Stimulated activated memory B cell treated with anti-CD40 and anti-IgM and Interleukin-4, amounts not matched to agents 10 μg/mL and 1 μg/mL and 100 μg/mL, for 72 hours (primary cell): ENCODE data around the gene CAMK1D.

Source experiments
- ATAC-seq: fragments of 150-1000 bp; cut with Tn5 transposase; 2 replicates; pipeline ENCODE4 v1.10.0; 2021
- H3K27ac Mint-ChIP-seq: one replicate; pipeline ENCODE4 v1.8.0; 2022; ENCODE audit warnings: mild to moderate bottlenecking, mixed read lengths
- H3K27me3 Mint-ChIP-seq: one replicate; pipeline ENCODE4 v1.8.0; 2022; ENCODE audit warnings: mixed read lengths
- H3K36me3 Mint-ChIP-seq: one replicate; pipeline ENCODE4 v1.8.0; 2022; ENCODE audit warnings: mixed read lengths
- H3K4me1 Mint-ChIP-seq: one replicate; pipeline ENCODE4 v1.8.0; 2022; ENCODE audit warnings: mixed read lengths
- H3K4me3 Mint-ChIP-seq: one replicate; pipeline ENCODE4 v1.8.0; 2022; ENCODE audit warnings: mild to moderate bottlenecking, moderate library complexity, mixed read lengths
- H3K9me3 Mint-ChIP-seq: one replicate; pipeline ENCODE4 v1.8.0; 2022; ENCODE audit warnings: mixed read lengths

CAMK1D gene

DNA sequence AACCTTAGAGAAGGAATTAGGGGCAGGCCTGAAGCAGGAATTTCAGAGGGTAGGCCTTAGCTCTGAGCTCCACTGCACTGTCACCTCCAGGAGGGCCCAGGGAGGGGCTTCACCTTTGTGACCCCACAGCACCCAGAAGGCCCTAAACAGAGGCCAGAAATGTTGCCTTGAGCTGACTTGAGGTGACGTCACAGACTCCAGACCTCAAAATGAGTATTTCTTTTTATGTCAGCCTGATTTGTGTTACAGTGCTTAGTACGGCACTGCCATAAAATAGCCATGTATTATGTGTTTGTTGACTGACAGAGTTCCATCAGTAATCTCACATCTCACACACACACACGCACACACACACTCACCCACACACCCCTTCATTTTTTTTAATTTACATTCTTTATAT, 440.9 kb downstream of the CAMK1D start:
- H3K27me3 Mint-ChIP-seq: no peaks in the 10 kb centered on the region
- H3K27ac Mint-ChIP-seq: no peak overlapping the region
- ATAC-seq: no peak

DNA sequence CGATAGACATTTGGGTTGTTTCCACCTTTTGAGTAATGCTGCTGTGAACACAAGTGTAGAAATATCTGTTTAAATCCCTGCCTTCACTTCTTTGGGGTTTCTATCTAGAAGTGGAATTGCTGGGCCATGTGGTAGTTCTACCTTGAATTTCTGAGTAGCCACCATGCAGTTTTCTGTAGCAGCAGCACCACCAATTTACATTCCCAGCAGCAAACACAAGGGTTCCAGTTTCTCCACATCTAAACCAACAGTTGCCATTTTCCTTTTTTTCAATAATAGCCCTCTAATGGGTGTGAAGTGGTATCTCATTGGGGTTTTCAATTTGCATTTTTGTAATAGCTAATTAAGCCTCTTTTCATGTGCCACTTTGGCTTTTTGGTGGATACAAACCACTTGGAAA, 442.4 kb downstream of the CAMK1D start:
- Mint-ChIP-seq H3K9me3 (no peaks in the 10 kb centered on the region), H3K27me3 (no peaks in the 10 kb centered on the region), H3K4me1 (no peaks in the 10 kb centered on the region), H3K36me3 (peaks cover 67% of the 10 kb centered on the region), H3K27ac (no peak overlapping the region), H3K4me3 (no peak overlapping the region)
- ATAC-seq: no peak

More for the DNA sequence above, 440.9 kb downstream of the CAMK1D start:
- Mint-ChIP-seq H3K36me3 (peaks cover 62% of the 10 kb centered on the region), H3K4me3 (no peak overlapping the region), H3K9me3 (no peaks in the 10 kb centered on the region), H3K4me1 (no peaks in the 10 kb centered on the region)

DNA sequence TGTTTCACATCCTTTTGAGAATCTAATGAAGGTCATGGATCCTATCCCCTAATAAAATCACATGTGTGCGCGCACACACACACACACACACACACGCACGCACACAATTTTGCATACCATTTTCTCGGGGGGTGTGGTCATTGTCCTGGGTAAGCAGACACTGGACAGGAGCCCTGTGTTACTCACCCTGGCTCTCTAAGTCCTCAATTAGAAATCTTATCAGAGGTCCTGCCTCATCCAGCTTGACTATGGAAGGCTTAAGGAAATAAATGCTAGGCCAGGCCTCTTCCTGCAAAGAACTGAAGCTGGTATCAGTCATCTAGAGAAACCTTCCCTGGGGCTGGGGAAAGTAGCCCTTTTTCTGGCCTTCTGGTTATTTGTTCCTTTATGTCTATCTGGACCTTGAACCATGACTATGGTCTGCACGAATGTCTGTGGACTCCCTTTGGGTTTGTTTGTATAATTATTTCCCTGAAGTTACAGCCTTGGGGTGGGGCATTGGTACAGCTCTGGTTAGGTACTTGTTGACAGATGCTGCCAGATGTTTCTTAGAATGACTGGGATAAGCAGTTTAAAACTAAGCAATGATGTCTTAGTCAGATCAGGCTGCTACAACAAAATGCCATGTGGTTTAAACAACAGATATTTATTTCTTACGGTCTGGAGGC, 443.7 kb downstream of the CAMK1D start:
- no peak overlapping the region for H3K27ac Mint-ChIP-seq
- no peaks in the 10 kb centered on the region for H3K4me1 Mint-ChIP-seq
- H3K9me3 Mint-ChIP-seq: no peaks in the 10 kb centered on the region
- H3K4me3 Mint-ChIP-seq: no peak overlapping the region
- ATAC-seq: no peak
- H3K27me3 Mint-ChIP-seq: no peaks in the 10 kb centered on the region
- H3K36me3 Mint-ChIP-seq: peaks cover 65% of the 10 kb centered on the region

DNA sequence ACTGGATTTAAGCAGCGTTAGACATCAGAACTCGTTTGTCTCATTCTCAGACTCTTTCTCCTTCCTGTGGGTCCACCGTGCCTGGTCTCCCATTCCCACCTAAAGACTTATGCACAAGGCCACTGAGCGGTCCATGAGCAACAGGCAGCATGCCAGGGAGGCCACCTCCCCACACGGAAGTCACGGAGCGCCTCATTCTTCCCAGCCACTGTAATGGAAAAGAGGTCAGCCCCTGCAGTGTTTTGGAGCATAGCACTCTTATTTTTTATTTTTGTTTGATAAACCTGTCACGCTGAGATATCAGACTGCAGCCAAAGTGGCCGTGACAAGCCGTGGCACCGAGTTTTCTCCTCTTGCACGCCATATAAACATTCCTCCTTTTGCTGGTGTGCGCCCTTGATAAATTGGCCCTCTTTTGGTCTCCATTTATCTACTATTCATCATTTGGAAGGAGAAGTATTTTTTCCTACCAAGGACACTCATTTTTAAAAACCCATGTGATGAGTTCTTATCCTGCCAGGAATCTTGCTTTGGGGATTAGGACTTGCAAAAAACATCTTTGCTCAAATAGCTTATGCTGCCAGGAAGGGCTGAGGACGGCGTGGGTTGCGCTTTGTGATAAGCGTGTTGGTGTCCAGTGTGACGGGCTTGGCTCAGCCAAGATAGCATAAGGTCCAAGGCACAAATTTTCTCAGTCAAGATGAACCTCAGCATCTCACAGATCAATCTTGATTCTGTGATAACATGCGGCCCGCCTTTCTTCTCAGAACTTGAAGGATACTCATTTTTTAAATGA, 446.2 kb downstream of the CAMK1D start:
- Mint-ChIP-seq H3K36me3 (peaks cover 60% of the 10 kb centered on the region), H3K9me3 (no peaks in the 10 kb centered on the region), H3K4me3 (no peak overlapping the region), H3K27me3 (no peaks in the 10 kb centered on the region), H3K4me1 (no peaks in the 10 kb centered on the region), H3K27ac (no peak overlapping the region)
- ATAC-seq: no peak

DNA sequence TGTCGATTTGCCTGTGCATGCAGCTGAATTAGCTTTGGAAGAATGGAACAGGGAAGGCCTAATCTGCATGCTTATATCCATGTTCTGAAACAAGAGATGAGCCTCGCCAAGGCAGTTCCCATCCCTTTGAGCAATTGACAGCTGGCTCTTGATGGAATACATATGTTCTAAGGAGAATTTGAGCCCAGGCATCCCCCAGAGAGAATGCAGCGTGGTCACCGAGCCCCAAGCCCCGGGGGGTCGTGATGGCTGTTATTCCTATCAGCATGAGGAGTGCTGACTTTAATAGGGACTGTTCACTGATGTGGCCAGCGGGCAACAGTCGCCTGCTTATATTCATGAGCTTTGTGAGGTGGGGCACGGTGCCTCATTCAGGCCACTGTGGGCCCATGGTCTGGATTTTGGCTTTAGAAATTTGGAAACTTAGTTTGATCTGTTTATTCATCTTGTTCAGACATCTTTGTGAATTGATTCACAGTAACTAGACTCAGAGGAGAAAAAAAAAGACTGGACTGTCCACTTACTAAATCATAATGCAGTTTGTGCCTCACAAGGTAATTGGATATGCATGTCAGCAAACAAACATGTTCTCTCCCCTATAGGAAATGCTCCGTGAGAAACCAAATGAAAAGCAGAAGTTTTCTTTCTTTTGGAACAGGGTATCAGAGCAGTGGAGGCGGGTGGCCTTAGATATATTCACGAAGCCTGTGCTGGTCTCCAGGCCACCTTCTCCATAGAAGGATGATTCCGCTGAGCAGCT, 447.2 kb downstream of the CAMK1D start:
- no peak for ATAC-seq
- Mint-ChIP-seq H3K27me3 (no peaks in the 10 kb centered on the region), H3K9me3 (no peaks in the 10 kb centered on the region), H3K4me3 (no peak overlapping the region), H3K4me1 (no peaks in the 10 kb centered on the region), H3K27ac (no peak overlapping the region), H3K36me3 (peaks cover 56% of the 10 kb centered on the region)

DNA sequence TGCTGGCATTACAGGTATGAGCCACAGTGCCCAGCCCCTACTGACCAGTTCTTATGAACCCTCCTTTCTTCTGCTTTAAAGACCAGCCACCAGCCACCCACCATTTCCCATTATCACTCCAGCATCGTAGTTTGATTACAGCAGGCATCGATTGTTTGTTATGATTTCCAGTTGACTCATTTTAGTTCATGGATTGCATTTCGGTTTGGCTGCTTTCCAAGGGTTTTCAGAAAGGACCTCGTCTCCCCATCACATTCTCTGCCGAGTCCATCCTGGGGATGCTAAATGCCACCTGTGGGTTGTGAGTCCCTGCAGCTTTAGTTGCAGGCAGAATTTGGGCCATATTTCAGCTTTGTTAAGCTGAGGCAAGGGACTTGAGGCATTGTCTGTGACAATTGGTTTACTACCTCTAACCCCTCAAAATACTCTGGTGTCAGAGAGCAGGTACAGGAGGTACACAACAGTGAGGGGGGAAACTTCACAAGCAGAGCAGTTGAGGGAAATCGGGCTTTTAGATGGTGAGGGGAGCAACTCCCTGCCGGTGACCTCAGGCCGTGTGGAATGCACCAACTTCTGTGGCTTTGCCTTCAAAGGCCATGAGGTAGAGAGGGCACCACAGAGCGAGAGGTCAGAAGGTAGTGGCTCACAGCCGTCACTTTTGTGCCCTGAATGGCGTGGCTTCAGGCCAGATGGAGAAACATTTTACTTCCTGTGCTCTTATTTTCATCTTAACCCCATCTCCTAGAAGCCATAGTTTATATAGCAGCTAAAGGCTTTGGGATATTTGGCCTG, 448.3 kb downstream of the CAMK1D start:
- Mint-ChIP-seq H3K9me3 (no peaks in the 10 kb centered on the region), H3K4me3 (no peak overlapping the region), H3K27me3 (no peaks in the 10 kb centered on the region), H3K4me1 (no peaks in the 10 kb centered on the region), H3K36me3 (peaks cover 63% of the 10 kb centered on the region), H3K27ac (no peak overlapping the region)
- no peak for ATAC-seq

DNA sequence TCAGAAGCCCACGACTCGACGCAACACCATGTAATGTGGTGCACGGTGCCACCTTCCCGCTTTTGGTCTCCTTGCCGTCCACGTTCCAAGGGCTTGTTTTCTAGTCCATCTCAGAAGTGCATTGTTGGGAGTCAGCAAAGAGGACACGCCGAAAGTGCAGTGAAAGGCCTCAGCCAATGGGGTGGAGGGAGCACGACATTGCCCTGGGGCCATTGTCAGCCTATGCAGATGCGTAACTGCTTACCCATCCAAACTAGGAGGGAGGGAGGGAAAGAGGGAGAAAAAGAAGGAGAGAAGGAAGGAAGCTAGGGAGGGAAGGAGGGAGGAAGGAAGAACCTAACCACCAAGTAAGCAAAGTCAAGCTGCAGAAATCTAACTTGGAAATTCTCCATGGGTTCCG, 449.8 kb downstream of the CAMK1D start:
- no peaks in the 10 kb centered on the region for H3K9me3 Mint-ChIP-seq
- no peaks in the 10 kb centered on the region for H3K4me1 Mint-ChIP-seq
- no peaks in the 10 kb centered on the region for H3K27me3 Mint-ChIP-seq
- no peak overlapping the region for H3K4me3 Mint-ChIP-seq
- no peak overlapping the region for H3K27ac Mint-ChIP-seq
- ATAC-seq: no peak
- H3K36me3 Mint-ChIP-seq: peaks cover 53% of the 10 kb centered on the region

DNA sequence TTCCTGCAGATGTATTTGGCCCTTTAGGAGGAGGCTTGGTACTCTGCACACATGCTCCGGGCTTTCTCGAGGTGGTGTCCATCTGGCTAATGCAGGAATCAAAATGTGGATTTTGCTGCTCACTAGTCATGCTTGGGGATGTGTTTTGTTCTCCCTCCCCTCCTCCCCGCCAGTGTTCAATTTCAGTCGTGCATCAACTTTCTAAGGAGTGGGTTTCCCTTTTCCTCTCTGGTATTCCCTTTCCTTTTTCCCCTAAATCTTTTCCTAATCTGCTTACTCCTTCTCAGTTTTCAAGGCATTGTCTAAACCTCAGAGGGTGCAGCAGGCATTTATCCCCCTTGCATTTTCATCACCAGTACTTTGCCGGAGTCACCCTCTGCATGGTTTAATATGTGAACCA, 450.4 kb downstream of the CAMK1D start:
- Mint-ChIP-seq H3K27ac (no peak overlapping the region), H3K4me1 (no peaks in the 10 kb centered on the region), H3K9me3 (no peaks in the 10 kb centered on the region), H3K36me3 (peaks cover 50% of the 10 kb centered on the region), H3K4me3 (no peak overlapping the region), H3K27me3 (no peaks in the 10 kb centered on the region)
- ATAC-seq: no peak

DNA sequence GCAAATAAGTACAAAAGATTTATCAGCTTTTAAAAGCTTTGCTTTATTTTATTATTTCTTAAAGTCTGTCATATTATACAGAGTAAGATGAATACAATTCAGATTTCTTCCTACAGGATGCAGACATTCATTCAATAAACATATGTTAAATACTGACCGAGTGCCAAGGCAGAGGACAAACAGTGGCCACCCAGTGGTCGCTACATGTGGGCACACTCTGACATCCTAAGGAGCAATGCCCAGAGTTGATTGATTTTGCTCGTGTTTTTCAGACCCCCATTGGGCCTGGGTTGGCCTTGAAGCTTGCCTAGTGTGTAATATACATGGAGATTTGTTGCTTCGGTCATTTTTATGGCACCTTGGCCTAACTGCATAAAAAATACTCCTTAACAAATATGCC, 451.0 kb downstream of the CAMK1D start:
- Mint-ChIP-seq H3K27ac (no peak overlapping the region), H3K4me1 (no peaks in the 10 kb centered on the region), H3K4me3 (no peak overlapping the region), H3K36me3 (peaks cover 44% of the 10 kb centered on the region), H3K9me3 (no peaks in the 10 kb centered on the region), H3K27me3 (no peaks in the 10 kb centered on the region)
- ATAC-seq: no peak

DNA sequence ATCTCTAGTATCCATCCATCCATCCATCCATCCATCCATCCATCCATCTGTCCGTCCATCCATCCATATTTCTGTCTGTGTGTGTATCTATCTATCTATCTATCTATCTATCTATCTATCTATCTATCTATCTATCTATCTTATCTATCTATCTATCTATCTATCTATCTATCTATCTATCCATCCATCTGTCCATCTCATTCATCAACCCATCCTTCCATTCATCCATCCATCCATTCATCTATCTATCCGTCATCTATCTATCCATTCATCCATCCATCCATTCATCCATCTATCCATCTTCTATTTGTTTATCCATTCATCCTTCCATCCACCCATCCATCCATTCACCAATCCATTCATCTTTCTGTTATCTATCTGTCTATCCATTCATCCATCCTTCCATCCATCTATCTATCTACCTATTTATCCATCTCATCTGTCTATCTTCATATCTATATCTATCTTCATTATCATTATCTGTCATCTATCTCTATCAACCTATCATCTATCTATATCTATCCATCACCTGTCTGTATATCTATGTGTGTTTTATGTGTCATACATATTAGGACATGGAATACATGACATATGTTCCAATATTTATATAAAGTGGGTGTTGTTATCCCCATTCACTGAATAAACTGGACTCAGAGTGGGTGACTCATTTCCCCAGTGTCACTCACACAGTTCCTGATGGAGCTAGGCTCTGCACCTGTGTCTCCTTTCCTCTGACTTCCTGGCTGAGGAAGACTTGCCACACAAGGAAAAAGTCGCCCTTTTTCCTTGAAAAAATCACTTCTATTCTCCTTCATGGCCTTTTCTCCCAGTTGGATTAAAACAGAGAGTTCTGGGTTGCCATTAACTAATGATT, 452.1 kb downstream of the CAMK1D start:
- H3K36me3 Mint-ChIP-seq: peaks cover 40% of the 10 kb centered on the region
- ATAC-seq: no peak
- no peaks in the 10 kb centered on the region for H3K4me1 Mint-ChIP-seq
- no peaks in the 10 kb centered on the region for H3K9me3 Mint-ChIP-seq
- no peak overlapping the region for H3K27ac Mint-ChIP-seq
- H3K27me3 Mint-ChIP-seq: no peaks in the 10 kb centered on the region
- no peak overlapping the region for H3K4me3 Mint-ChIP-seq

DNA sequence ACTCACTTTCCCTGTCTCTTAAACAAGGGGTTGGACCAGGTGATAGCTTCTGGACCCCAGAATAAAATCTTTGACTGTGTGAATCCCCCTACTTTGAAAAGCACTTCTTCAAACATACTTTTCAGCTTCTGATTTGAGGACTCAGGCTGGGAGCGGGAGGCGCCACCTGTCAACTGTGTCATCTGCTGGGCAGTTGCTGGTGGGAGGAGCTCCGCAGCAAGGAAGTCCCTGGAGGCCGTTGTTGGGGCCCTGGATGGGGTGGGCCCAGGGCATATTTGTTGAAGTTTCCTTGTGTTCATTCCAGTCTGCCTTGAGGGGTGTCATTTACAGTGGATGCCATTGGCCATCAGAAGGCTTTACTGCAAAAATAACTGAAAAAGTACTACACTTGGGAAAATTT, 454.4 kb downstream of the CAMK1D start:
- Mint-ChIP-seq H3K4me3 (no peak overlapping the region), H3K27me3 (no peaks in the 10 kb centered on the region), H3K4me1 (peaks cover 9% of the 10 kb centered on the region), H3K36me3 (peaks cover 52% of the 10 kb centered on the region), H3K27ac (no peak overlapping the region), H3K9me3 (no peaks in the 10 kb centered on the region)
- ATAC-seq: no peak

DNA sequence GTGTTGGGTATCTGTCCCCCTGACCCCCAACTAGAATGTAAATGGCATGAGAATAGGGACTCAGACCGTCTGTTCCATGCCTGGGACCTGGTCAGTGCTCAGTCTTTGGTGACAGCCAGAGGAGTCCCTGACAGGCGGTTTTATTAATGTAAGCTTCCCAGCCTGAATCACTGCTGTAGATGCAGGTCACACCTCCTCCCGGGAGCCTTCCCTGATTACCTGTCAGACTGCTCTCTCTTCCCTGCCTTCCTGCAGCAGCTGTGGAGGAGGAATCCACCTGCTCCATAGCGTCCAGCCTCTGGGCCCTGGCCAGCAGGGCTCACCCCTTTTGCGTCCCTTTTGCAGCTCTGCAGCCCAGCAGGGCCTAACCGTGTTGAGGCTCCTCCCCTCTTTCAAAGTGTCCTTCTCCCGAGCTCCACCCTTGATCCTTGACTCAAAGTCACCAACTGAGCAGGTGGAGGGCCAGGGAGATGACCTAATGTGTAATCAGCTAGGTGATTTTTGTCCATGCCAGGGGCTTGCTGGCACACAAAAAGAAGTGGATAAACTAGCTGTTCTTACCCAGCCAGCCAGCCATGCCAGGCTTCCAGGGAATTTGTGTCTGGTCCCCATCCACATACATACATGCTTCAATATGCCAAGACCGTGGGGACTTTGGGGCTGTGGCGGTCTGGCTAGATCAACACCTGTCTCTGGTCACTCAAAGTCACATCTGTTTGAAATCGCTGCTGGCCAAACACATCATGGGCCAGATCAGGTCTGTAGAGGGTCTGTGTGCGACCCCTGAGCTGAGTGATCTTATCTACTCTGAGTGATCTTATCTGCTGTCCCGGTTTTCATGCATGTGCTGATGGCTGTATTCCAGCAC, 457.1 kb downstream of the CAMK1D start:
- Mint-ChIP-seq H3K27me3 (no peaks in the 10 kb centered on the region), H3K27ac (no peak overlapping the region), H3K9me3 (no peaks in the 10 kb centered on the region), H3K4me1 (peaks cover 9% of the 10 kb centered on the region), H3K36me3 (peaks cover 54% of the 10 kb centered on the region), H3K4me3 (no peak overlapping the region)
- no peak for ATAC-seq

DNA sequence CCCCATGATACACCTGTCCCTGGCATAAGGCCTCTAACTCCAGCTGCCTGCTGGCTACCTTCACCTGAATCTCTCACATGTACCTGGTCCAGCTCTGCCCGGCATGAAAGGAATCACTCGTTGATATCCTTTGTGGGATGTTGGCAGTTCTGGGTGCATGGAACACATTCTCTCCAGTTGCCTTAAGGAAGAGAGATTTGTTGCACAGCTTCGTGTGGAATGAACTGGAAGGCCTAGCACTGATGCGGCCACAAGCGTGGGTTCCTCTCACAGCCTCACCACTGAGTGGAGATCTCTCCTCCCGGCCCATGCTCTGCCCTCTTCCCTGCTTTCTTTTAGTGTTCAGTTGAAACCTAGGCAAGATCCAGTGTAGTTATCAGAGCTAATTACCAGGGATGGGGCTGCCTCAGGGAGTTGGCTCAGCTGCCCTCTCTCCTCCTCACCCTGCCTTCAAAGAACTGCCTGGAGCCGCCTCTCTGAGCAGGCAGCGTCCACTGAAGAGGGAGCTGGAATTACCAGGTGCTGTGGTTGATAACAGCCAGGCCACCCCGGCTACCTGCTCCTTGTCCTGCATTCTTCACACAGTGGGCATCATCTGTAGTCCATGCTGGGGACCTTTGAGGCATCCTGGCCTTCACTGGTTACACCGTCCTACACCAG, 457.9 kb downstream of the CAMK1D start:
- no peaks in the 10 kb centered on the region for H3K27me3 Mint-ChIP-seq
- peaks cover 55% of the 10 kb centered on the region for H3K36me3 Mint-ChIP-seq
- peaks cover 9% of the 10 kb centered on the region for H3K4me1 Mint-ChIP-seq
- H3K27ac Mint-ChIP-seq: no peak overlapping the region
- ATAC-seq: no peak
- H3K4me3 Mint-ChIP-seq: no peak overlapping the region
- H3K9me3 Mint-ChIP-seq: no peaks in the 10 kb centered on the region
